ENCODE measurements around the gene ITGAX. TPM values are rescaled to one million over a fixed set of nuclear protein-coding genes. Genes with fewer than 3 reads are reported as not detected.

Gene ITGAX
- total and polyA plus RNA-seq, 2 of the 8 experiments (the other 6 are each of a cell fraction or from before 2014, with no cell fraction given) = 0.30 TPM; not detected in 1

DNA sequence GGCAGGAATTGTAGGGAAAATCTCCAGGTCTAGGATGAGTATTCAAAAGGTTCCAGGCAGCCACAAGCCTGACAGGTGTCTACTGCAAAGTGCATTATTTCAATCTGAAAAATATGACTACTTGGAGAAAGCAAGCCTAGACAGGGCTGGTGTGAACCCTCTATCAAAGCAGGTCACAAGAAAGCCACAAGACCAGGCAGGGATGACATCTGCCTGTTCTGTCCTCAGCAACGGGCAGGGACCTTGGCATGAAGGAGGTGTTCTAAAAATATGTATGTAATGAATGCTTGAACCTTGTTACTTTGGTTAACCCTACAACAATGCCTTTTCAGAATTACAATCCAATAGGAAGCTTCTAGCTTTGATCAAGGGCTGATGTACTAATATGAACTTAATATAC, 74.3 kb downstream of the ITGAX start:
- FAIRE-seq (no peak), DNase-seq (ENCODE audit: low read depth in 1 of 2, low spot score in 2 of 2) (no peak)
- Histone ChIP-seq H3K4me1 (replicated peaks in 1 of 4; ENCODE audit: control insufficient read depth in 3 of 4, insufficient read depth in 4 of 4, low read length in 3 of 4) (no peaks in the 10 kb centered on the region; a peak in 2 of 7 replicates), H2AFZ (ENCODE audit: low read length) (no peak overlapping the region), H3K4me3 (ENCODE audit: extremely low read depth in 1 of 4, insufficient read depth in 2 of 4, low read depth in 3 of 4, low read length in 4 of 4) (no peak overlapping the region), H2BK12ac (ENCODE audit: low read depth, low read length) (no peak overlapping the region), H3K14ac (ENCODE audit: insufficient read length) (no peak overlapping the region), H3K23ac (ENCODE audit: insufficient read length) (no peak overlapping the region), H3K4ac (replicated peaks; ENCODE audit: insufficient read length, low read depth, low read length) (no peak overlapping the region), H2BK15ac (ENCODE audit: low read length) (no peak overlapping the region), H3K27me3 (replicated peaks in 1 of 4; ENCODE audit: control insufficient read depth in 3 of 4, extremely low read depth in 1 of 4, insufficient read depth in 3 of 4, low read length in 3 of 4) (peaks cover 5 to 25% (median 24%) of the 10 kb centered on the region in 4 experiments), H3K79me2 (ENCODE audit: control insufficient read depth in 1 of 2, insufficient read depth in 2 of 2, low read length in 2 of 2) (no peaks in the 10 kb centered on the region), H2BK5ac (ENCODE audit: low read depth, low read length) (no peak overlapping the region), H4K8ac (ENCODE audit: extremely low read depth, insufficient read depth, low read length) (no peak overlapping the region), H2BK120ac (replicated peaks; ENCODE audit: low read depth, low read length) (no peak overlapping the region), H3K4me2 (ENCODE audit: insufficient read depth in 1 of 2, low read depth in 2 of 2, low read length in 2 of 2) (no peak overlapping the region), H3K36me3 (ENCODE audit: control insufficient read depth in 2 of 4, insufficient read depth in 4 of 4, low read length in 3 of 4) (no peaks in the 10 kb centered on the region), H4K91ac (replicated peaks; ENCODE audit: insufficient read length, low read length) (no peak overlapping the region), H2BK20ac (ENCODE audit: low read length) (no peak overlapping the region), H3K56ac (replicated peaks; ENCODE audit: insufficient read length, low read depth, low read length) (no peak overlapping the region), H3K27ac (ENCODE audit: low read depth, low read length) (no peak overlapping the region), H3K9ac (replicated peaks in 1 of 4; ENCODE audit: extremely low read depth in 1 of 4, low read depth in 3 of 4, low read length in 3 of 4) (no peak overlapping the region), H3K23me2 (ENCODE audit: low read depth, low read length) (peaks cover 2% of the 10 kb centered on the region; the same call in 1 of the 2 replicates), H4K20me1 (replicated peaks in 1 of 2; ENCODE audit: control insufficient read depth in 1 of 2, insufficient read depth in 2 of 2, low read length in 2 of 2) (no peaks in the 10 kb centered on the region), H3K79me1 (ENCODE audit: low read depth, low read length) (no peaks in the 10 kb centered on the region), H3K18ac (ENCODE audit: extremely low read depth, low read length) (no peak overlapping the region), H2AK5ac (ENCODE audit: low read depth, low read length) (no peak overlapping the region), H3K9me3 (ENCODE audit: insufficient read depth in 2 of 2, low read depth in 1 of 2, low read length in 1 of 2) (peaks cover 5 to 6% of the 10 kb centered on the region in 2 experiments), H4K5ac (ENCODE audit: insufficient read length, low read depth, low read length) (no peak overlapping the region)
- CTCF ChIA-PET (ENCODE audit: partially characterized antibody) = interaction anchor here (0.5 to 5.8 kb wide), 7 partner anchors 9 to 273 kb away, joined by 3 to 36 read pairs (median 4); partner anchors contain the start of genes TRIM72 and ZNF843
- WGBS, 2 experiments (ENCODE audit: extremely low coverage in 1 of 2, insufficient coverage in 1 of 2, insufficient read length in 1 of 2, insufficient replicate concordance in 2 of 2, low coverage in 1 of 2, low lambda C conversion rate in 2 of 2, missing lambda C conversion rate in 1 of 2) = 85% methylated on average over 1 of the region's 1 CpG; no CpG with 5 or more reads in 1 of the 2 experiments
- POLR2A ChIA-PET (ENCODE audit: partially characterized antibody) = interaction anchor here (0.8 to 2.5 kb wide), 4 partner anchors 13 to 249 kb away, joined by 3 to 10 read pairs (median 3); partner anchors contain the start of genes FUS and ZNF843
- TF ChIP-seq POLR2AphosphoS5 (IDR thresholded peaks at IDR 0.05; ENCODE audit: low read depth, low read length) = no peak
- TF ChIP-seq SIX5 (IDR thresholded peaks at IDR 0.05; ENCODE audit: low read depth, low read length) = no peak
- TF ChIP-seq TEAD4 (IDR thresholded peaks at IDR 0.05; ENCODE audit: low read depth, low read length) = no peak
- TF ChIP-seq, protein P1, sequence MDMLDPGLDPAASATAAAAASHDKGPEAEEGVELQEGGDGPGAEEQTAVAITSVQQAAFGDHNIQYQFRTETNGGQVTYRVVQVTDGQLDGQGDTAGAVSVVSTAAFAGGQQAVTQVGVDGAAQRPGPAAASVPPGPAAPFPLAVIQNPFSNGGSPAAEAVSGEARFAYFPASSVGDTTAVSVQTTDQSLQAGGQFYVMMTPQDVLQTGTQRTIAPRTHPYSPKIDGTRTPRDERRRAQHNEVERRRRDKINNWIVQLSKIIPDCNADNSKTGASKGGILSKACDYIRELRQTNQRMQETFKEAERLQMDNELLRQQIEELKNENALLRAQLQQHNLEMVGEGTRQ (IDR thresholded peaks at IDR 0.05; ENCODE audit: low read length) = no peak
- TF ChIP-seq KDM4A (IDR thresholded peaks at IDR 0.05; ENCODE audit: low read depth, low read length, severe bottlenecking) = no peak
- TF ChIP-seq, protein P2, sequence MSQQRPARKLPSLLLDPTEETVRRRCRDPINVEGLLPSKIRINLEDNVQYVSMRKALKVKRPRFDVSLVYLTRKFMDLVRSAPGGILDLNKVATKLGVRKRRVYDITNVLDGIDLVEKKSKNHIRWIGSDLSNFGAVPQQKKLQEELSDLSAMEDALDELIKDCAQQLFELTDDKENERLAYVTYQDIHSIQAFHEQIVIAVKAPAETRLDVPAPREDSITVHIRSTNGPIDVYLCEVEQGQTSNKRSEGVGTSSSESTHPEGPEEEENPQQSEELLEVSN (IDR thresholded peaks at IDR 0.05) = no peak
- no peak for TF ChIP-seq ZNF274 (IDR thresholded peaks at IDR 0.05; ENCODE audit: borderline replicate concordance, extremely low read depth, low read length)
- TF ChIP-seq NRF1 (IDR thresholded peaks at IDR 0.05; ENCODE audit: low read depth, low read length) = no peak
- TF ChIP-seq CTBP2 (IDR thresholded peaks at IDR 0.05; ENCODE audit: borderline replicate concordance, insufficient read depth, insufficient read length, low read length) = no peak
- no peak for TF ChIP-seq BACH1 (IDR thresholded peaks at IDR 0.05; ENCODE audit: low read length)
- no peak for TF ChIP-seq EGR1 (IDR thresholded peaks at IDR 0.05; ENCODE audit: borderline replicate concordance, low read depth, low read length)
- no peak for TF ChIP-seq EZH2 (IDR thresholded peaks at IDR 0.05; ENCODE audit: low read depth, low read length, severe bottlenecking)
- TF ChIP-seq SP2 (IDR thresholded peaks at IDR 0.05; ENCODE audit: low read length) = no peak

All from H1 (cell line).